Spleen (tissue), 7 donors: ENCODE results near the gene GPC4.
"Not testable (repeated sequence)": the region's sequence is repeated elsewhere in the genome, so short reads cannot be mapped to it uniquely, and the experiment has no call there.

ENCODE experiments used
- CTCF ChIP-seq, 11 experiments: fragments of 200-600 bp in 7 of 11; fragments of 450-650 bp in 4 of 11; sonication (generic) in 4 of 11; IDR thresholded peaks in 8 of 11; conservative IDR thresholded peaks in 3 of 11; 1 replicate in 7 of 11; 2 replicates in 4 of 11; pipeline versions ENCODE4 v1.4.0 to v1.8.0; 2016 to 2021; ENCODE audit warnings: antibody characterized with exemption in 11 of 11, inconsistent platforms in 4 of 11, mild to moderate bottlenecking in 1 of 11
- POLR2A ChIP-seq, 3 donors: fragments of 450-650 bp; IDR thresholded peaks; one replicate each; pipeline ENCODE4 v1.5.1; 2017; ENCODE audit warnings: antibody characterized with exemption in 3 of 3, mild to moderate bottlenecking in 1 of 3
- donor health status: DM: no; HTN: no; CAD: no; lungs with moderate emphysema.
- donor health status: DM: no; HTN: no; CAD: no.
- donor health status: DM: no; HTN: no; CAD: no.

- TF ChIP-seq POLR2A (IDR thresholded peaks at IDR 0.05); CTCF (IDR thresholded peaks at IDR 0.05 in 8 of 11, conservative IDR thresholded peaks at IDR 0.05 in 3 of 11): not testable (repeated sequence)
Observed at GRCh38 chrX:133279112-133279730, 136.1 kb downstream of the GPC4 start.
